Spinal cord (tissue), 10 donors: Measurements from ENCODE around the gene ADARB1. TPM values are rescaled to one million over a fixed set of nuclear protein-coding genes. Genes with fewer than 3 reads are reported as not detected.
A peak's percentile ranks its signal among the peaks of the same experiment; 100 is the strongest.
"Not testable (repeated sequence)": the region's sequence is repeated elsewhere in the genome, so short reads cannot be mapped to it uniquely, and the experiment has no call there.

Source experiments
- DNase-seq, 6 donors: peaks; one replicate each; pipeline versions ENCODE4 v3.0.0 to v3.0.0-alpha.2; 2013 to 2015; ENCODE audit warnings: low spot score in 6 of 6, low read depth in 4 of 6
- H3K27ac ChIP-seq: one replicate; pipeline ENCODE4 v1.5.1; 2013; ENCODE audit warnings: low read depth, low read length, control low read depth
- H3K27me3 ChIP-seq: one replicate; pipeline ENCODE4 v1.6.1; 2013; ENCODE audit warnings: low read length; ENCODE audit not compliant: control insufficient read depth, insufficient read depth
- H3K36me3 ChIP-seq: one replicate; pipeline ENCODE4 v1.6.1; 2013; ENCODE audit warnings: low read length; ENCODE audit not compliant: control insufficient read depth, insufficient read depth
- H3K4me1 ChIP-seq: one replicate; pipeline ENCODE4 v1.6.1; 2013; ENCODE audit warnings: low read length; ENCODE audit not compliant: control insufficient read depth, insufficient read depth
- H3K4me3 ChIP-seq: one replicate; pipeline ENCODE4 v1.5.1; 2013; ENCODE audit warnings: low read depth, low read length, control low read depth
- H3K9me3 ChIP-seq: one replicate; pipeline ENCODE4 v1.6.1; 2013; ENCODE audit warnings: low read length; ENCODE audit not compliant: control insufficient read depth, insufficient read depth
- WGBS: methylation state at CpG from one replicate; pipeline ENCODE4 v1.1.5; 2013; ENCODE audit warnings: missing lambda C conversion rate; ENCODE audit not compliant: insufficient coverage; 5-methylcytosine and 5-hydroxymethylcytosine counted together
- polyA plus RNA-seq, 2 donors: library from polyadenylated mRNA; unstranded; fragments of 120-200 nt; gene quantifications; one replicate each; pipeline ENCODE4 v1.2.1, GENCODE V29; 2013; ENCODE audit not compliant: insufficient read length in 2 of 2
- total RNA-seq, 2 donors: library from RNA; depleted of rRNA in 1 of 2; stranded (reverse); fragments of 120-200 nt in 1 of 2; fragments of >200 nt in 1 of 2; gene quantifications; one replicate each; pipeline versions ENCODE4 v1.2.3 to v1.2.4, GENCODE V29; 2013 to 2014
- donor health status: healthy.

ADARB1 gene
- total and polyA plus RNA-seq, 4 donors: 18.2 to 39.4 (median 28.8) TPM

DNA sequence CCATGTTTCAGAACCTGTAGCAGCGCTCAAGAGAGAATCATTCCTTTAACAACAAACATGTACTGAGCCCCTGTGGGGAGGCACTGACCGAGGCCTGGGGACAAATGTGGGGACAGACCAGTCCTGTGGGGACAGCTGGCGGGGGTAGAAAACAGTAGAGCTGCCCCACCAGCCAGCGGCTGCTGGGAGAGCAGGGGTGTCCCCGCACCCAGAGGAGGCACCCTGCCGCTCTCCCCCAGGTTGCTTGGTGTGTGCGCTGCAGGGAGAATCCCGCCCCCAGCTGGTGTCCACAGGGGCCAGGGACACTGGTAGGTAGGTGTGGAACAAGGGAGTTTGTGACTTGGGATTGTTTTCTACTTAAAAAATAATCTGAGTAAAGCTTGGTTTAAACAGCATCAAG, 62.1 kb downstream of the ADARB1 start:
- Histone ChIP-seq H3K36me3 (peaks cover 14% of the 10 kb centered on the region), H3K27me3 (no peaks in the 10 kb centered on the region), H3K4me1 (peaks cover 16% of the 10 kb centered on the region), H3K27ac (no peak overlapping the region), H3K9me3 (no peaks in the 10 kb centered on the region), H3K4me3 (no peak overlapping the region)
- 83% methylated on average over 7 of the region's 8 CpGs for WGBS
- DNase-seq: no peak

DNA sequence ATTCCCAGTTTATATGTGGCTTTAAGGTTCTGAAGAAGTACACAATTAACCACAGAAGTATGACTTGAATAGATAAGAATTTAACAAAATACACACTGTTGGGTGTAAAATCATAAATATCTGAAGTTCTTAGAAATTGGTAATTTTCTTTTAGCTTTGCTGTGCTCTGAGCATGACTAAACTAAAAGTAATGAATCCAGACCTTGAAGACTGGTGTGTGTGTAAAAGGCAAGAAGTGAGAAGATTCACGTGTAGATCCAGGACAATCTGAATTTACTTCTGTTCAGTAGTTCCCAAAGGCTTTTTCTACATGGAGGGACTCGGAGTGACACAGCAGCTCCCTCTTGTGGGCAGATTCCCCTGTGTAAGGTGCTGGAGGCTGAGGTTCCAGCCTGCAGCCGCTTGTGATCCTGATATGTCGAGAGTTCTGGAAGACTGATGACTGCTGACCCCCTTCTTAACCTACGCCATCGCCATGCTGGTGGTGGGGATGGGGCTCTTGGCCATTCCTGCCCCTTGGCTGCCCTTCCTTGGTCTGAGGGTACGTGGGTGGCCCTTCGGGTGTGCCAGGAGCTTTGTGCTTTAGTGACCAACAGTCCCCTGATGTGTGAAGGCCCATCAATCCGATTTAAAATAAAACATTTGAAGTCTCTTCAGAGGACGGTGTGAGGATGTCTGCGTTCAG, 62.7 kb downstream of the ADARB1 start:
- DNase-seq: peak; percentile 57 to 94 (median 72)
- Histone ChIP-seq H3K27me3 (no peaks in the 10 kb centered on the region), H3K9me3 (no peaks in the 10 kb centered on the region), H3K27ac (no peak overlapping the region), H3K36me3 (peaks cover 15% of the 10 kb centered on the region), H3K4me1 (peaks cover 13% of the 10 kb centered on the region), H3K4me3 (no peak overlapping the region)
- WGBS: 53% methylated on average over 6 of the region's 11 CpGs

DNA sequence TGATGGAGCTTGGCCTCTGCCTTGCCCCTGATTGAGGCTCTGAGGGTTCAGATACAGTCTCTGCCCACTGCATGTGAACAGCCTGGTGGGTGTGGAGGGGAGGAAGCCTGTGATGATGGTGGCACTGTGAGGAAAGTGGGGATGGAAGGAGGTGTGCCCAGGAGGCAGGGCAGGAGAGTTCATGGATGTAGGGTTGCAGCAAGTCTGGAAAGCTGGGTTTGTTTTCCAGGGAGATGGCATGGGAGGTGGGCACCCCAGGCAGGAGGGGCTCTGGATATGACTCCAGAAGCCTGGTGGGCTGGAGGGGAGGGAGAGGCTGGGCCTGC, 63.2 kb downstream of the ADARB1 start:
- no peaks in the 10 kb centered on the region for H3K9me3 ChIP-seq
- H3K27me3 ChIP-seq: no peaks in the 10 kb centered on the region
- no peak overlapping the region for H3K27ac ChIP-seq
- DNase-seq: no peak
- H3K36me3 ChIP-seq: peaks cover 18% of the 10 kb centered on the region
- no peak overlapping the region for H3K4me3 ChIP-seq
- H3K4me1 ChIP-seq: peaks cover 13% of the 10 kb centered on the region

DNA sequence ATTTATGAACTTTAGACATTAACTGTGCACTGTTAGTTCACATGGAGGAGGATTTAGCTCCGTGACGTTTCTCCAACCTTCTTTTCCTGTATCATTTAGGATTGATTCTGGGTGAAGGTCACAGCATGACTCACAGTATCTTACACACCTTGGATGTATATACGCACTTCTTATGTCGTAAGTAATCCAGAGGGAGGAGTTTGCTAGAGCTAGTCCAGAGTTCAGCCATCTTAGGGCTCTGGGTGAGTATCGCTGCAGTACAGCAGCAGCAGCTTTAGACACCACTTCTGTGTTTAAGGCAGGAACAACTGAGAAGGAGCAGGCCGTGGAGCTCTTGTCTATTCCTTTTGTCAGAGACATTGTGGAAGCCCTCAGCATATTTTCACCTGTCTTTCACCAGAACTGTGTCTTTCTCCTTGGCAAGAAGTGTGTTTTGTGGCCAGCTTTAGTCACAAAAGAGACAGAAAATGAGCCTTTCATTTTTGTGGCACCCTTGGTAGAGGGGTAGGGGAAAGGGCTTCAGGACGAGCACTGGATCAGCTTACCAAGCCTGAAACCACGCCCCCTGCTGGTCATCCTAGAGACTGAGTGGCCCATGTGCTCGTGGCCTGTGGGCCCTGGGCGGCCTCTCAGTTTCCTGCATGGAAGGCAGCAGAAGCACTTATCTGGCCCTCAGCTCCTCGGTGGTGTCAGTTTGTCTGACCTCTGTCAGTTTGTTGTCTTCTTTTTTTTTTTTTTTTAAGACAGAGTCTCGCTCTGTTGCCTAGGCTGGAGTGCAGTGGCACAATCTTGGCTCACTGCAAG, 64.0 kb downstream of the ADARB1 start:
- peak in 2 of 6 donors; percentile 65 to 76 for DNase-seq
- 68% methylated on average over 10 of the region's 12 CpGs for WGBS
- H3K27ac ChIP-seq: no peak overlapping the region

DNA sequence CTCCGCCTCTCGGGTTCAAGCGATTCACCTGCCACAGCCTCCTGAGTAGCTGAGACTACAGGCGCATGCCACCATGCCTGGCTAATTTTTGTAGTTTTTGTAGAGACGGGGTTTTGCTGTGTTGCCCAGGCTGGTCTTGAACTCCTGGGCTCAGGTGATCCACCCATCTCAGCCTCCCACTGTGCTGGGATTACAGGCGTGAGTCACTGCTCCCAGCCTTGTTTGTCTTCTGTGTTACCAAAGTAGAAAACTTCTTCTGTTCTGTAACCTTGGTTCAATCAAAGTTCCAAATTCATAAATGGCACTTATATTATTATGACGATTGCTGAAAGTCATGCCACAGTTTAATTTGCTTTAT, 64.6 kb downstream of the ADARB1 start:
- not testable (repeated sequence) for H3K27me3 ChIP-seq, H3K4me1 ChIP-seq, DNase-seq, H3K9me3 ChIP-seq, H3K27ac ChIP-seq, H3K4me3 ChIP-seq
- 93% methylated on average over 5 of the region's 7 CpGs for WGBS
- H3K36me3 ChIP-seq: peaks cover 27% of the 10 kb centered on the region

More for the DNA sequence above, 64.0 kb downstream of the ADARB1 start:
- no peak overlapping the region for H3K4me3 ChIP-seq
- no peaks in the 10 kb centered on the region for H3K27me3 ChIP-seq
- H3K36me3 ChIP-seq: peaks cover 26% of the 10 kb centered on the region
- peaks cover 6% of the 10 kb centered on the region for H3K4me1 ChIP-seq
- H3K9me3 ChIP-seq: no peaks in the 10 kb centered on the region

DNA sequence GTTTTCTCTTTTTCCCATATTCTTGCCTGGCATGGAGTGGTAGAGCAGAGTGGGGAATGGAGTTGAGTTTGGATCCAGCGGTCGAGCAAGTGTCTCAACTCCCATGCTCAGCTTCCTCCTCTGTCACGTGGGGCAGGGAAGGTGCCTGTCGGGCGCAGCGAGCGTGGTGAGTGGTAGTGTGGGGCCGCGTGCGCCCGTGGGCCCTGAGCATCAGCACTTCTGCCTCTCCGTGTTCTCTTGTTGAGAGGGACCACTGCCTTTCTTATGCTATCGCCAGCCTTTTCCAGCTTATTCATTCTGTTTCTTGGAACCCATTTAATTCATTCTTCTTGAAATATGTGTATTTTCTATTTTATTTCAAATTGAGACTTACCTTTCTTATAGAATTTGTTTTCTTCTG, 65.1 kb downstream of the ADARB1 start:
- Histone ChIP-seq H3K27ac (no peak overlapping the region), H3K4me3 (no peak overlapping the region), H3K9me3 (no peaks in the 10 kb centered on the region), H3K36me3 (peaks cover 25% of the 10 kb centered on the region), H3K27me3 (no peaks in the 10 kb centered on the region), H3K4me1 (peaks cover 6% of the 10 kb centered on the region)
- 100% methylated on average over 8 of the region's 13 CpGs for WGBS
- no peak for DNase-seq

DNA sequence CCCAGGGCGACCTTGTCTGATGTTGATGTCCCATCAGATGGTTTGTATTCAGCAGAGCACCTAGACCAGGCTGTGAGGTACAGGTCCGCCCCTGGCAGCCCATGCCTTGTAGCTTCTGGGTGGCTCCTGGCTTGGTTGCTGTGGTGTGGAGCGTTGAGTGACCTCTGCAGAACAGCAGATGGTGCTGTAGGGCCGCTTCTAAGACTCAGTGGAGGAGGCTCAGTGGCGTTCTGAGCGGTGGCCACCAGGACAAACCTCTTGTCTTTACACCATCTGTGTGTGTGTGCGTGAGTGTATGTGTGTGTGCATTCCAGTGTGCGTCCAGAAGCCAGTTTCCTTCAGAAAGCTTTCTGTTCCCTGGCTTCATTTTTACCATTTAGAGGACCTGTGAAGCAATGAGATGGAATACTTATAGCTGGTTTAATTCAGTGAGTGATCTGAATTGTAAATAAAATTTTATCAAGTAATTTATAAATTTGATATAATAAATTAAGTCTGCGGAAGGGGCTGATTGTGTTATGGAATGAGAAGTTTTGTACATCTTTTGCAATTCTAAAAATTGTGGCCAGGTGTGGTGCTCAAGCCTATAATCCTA, 66.1 kb downstream of the ADARB1 start:
- Histone ChIP-seq H3K4me1 (peaks cover 6% of the 10 kb centered on the region), H3K27ac (no peak overlapping the region), H3K27me3 (no peaks in the 10 kb centered on the region), H3K36me3 (peaks cover 22% of the 10 kb centered on the region), H3K4me3 (no peak overlapping the region), H3K9me3 (no peaks in the 10 kb centered on the region)
- WGBS: 10% methylated on average over 5 of the region's 9 CpGs
- peak in 5 of 6 donors; percentile 58 to 95 (median 68) for DNase-seq

DNA sequence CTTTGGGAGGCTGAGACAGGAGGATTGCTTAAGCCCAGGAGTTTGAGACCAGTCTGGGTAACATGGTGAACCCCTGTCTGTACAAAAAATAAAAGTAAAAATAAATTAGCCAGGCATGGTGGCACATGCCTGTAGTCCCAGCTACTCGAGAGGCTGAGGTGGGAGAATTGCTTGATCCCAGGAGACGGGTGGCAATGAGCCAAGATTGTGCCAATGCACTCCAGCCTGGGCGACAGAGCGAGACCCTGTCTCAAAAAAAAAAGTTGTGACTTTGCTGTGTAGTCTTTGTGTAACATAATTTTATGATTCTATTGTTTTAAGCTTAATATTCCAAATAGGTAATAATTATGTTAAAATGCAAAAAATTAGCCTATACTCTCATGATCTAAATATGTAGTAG, 66.6 kb downstream of the ADARB1 start:
- 81% methylated on average over 2 of the region's 4 CpGs for WGBS
- H3K4me1 ChIP-seq, H3K27ac ChIP-seq: not testable (repeated sequence)

DNA sequence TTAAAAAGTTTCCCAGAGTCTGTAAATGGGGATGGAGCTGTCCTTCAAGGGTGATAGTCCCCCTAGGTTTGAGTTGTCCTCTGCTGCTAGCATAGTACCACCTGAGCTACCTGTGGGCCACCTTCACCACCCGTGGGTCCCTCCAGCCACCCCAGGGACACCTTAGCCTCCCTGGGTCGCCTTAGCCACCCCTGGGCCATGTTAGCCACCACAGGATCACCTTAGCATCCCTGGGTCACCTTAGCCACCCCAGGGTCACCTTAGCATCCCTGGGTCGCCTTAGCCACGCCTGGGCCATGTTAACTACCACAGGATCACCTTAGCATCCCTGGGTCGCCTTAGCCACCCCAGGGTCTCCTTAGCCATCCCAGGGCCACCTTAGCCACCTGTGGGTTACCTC, 67.1 kb downstream of the ADARB1 start:
- H3K36me3 ChIP-seq: peaks cover 21% of the 10 kb centered on the region
- no peaks in the 10 kb centered on the region for H3K27me3 ChIP-seq
- H3K9me3 ChIP-seq: no peaks in the 10 kb centered on the region
- WGBS: 94% methylated on average over 5 of the region's 5 CpGs
- H3K4me1 ChIP-seq: peaks cover 4% of the 10 kb centered on the region
- H3K27ac ChIP-seq: no peak overlapping the region
- no peak overlapping the region for H3K4me3 ChIP-seq
- DNase-seq: no peak

More for the DNA sequence above, 66.6 kb downstream of the ADARB1 start:
- H3K4me3 ChIP-seq, H3K27me3 ChIP-seq, DNase-seq, H3K9me3 ChIP-seq: not testable (repeated sequence)
- H3K36me3 ChIP-seq: peaks cover 22% of the 10 kb centered on the region
